ENCODE measurements around the gene CPSF4L.

The CPSF4L gene

DNA sequence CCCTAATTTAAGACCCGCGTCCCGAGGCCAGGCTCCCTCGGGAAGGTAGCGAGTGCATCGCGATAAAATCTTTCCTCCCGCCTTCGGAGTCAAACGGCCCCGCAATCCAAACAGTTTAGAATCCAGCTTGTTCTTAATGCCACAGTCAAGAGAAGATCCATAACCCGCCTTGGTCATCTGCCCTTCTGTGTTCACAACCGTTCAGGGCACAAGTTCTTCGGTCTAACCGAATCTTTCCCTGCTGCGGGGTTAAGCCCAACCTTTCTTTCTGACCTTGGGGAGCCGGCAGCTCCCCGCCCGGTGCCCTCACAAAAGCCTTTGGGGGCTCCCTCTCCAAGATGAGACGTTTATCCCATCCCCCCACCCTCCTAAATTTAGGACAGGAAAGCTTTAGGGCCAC lies 30.3 kb downstream of the CPSF4L start:
- DNase-seq, result no peak

DNA sequence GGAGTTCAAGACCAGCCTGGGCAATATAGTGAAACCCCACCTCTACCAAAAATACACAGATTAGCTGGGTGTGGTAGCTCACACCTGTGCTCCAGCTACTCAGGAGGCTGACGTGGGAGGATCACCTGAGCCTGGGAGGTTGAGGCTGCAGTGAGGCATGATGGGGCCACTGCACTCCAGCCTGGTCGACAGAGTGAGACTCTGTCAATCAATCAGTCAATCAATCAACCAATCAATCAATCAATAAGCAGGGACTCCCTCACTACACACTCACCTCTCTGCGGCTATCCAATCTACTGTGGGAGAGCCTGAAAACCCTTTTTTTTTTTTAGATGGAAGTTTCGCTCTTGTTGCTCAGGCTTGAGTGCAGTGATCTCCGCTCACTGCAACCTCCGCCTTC lies 31.6 kb downstream of the CPSF4L start:
- no peak for DNase-seq

DNA sequence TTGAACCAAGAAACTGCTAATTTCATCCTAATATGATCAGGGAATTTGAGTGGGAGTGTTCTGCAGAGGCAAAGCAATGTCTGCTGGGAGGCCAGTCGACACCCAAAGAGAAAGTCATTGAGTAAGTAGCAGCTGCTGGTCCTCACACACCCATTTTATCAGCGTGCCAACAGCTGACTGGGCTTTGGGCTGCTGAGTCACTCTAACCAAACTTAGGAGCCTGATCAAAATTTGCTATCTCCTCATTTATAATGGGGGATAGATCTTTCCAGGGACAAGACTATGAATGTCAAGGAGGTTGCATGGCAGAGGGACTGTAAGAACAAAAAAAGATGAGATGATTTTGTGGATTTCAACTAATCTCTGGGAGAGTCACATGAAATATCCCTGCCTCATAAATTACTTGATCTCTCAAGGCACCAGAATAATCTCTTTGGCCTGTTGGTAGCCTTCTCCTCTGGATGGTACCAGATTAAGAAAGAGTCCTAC lies 32.9 kb downstream of the CPSF4L start:
- DNase-seq, result no peak

DNA sequence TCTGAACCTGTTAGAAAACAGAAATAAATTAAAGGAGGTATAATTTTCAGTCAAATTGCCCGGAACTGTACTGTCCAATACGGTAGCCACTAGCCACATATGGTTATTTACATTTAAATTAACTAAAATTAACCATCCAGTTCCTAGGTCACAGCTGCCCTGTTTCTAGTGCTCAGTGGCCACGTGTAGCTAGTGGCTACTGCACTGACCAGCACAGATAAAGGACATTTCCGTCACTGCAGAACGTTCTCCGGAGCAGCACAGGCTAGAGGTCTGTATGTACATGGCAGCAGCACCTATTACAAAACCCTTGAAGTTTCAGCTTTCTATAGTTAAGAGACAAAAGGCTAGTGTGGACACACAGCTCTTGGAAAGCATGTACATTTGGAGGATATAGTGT lies 33.7 kb downstream of the CPSF4L start:
- DNase-seq, result no peak

DNA sequence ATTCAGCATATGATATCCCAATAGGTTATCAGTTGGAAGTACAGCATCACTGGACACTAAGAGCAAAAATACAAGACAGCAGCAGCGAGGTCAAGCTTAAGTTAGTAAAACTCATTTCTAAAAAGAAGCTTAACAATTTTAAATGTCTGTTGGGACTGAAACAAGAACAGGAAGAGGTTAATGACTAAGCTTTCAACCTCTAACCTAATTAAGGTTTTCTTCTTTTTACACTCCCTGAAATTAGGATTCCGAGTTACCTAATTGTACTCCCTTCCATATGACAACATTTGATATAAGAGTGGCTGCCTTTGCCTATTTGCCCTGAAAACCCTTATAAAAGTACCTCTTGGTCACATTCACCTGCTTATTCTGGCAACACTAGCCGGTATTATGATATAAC lies 34.3 kb downstream of the CPSF4L start:
- DNase-seq, result no peak

DNA sequence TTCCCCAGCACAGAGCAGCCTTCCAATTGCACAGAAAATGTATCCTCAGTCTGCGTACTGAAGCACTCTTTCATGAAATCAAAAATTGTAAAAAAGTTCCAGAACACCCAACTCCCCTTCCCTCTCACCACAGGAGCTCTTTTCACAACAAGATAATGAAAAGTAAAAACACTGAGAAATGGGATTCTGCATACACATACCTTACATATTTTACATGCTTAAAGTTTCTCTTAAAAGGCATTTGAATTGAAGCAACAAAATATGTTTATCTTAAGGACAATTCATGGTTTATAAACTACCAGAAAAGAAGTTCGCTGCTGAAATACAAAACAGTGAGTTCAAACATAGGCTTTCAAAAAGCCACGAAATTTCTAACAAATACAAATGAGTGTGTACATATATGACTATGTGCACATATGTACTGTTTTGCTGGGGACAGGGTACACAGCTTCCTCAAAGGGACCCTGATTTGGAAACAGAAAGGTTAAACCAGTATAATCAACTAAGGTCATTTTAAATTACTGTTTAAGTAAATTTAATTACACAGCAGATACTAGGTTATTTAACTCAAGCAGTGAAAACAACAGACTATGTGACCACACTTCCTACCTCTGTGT lies 35.0 kb downstream of the CPSF4L start:
- no peak for DNase-seq

DNA sequence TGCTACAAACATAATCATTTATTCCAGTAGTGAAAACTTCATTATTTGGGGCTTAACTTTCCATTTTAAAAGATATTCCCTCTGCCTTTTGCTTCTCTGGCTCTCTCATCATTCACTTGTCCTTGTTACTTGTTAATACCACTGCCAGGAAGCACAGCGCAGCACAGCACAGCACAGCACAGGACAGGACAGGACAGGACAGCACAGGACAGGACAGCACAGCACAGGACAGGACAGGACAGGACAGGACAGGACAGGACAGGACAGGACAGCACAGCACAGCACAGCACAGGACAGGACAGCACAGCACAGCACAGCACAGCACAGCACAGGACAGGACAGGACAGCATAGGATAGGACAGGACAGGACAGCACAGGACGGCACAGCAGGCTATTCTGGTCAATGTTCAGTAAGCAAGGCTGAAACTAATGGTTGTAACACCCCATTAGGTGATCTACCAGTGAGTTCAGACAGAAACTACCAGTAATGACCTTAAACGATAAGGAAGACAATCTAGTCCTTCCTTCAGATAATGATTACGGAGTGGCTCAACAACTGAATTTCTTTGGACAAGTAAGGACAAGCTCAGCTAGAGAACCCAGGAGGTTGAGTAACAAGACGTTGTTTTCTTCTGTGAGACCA lies 36.9 kb downstream of the CPSF4L start:
- no peak for DNase-seq

DNA sequence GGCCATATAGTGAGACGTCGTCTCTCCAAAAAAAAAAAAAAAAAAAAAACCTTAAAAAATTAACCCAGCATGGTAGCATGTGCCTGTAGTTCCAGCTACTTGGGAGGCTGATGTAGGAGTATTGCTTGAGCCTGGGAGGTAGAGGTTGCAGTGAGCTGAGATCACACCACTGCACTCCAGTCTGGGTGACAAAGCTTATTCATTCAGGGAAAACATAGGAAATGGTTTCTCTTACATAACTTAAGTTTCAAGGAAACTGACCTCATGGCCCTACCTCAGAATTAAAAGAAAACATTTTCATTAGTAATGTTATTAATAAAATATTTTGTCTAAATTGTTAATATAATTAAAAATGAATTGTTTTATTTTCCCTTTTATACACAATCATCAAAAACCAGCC lies 37.4 kb downstream of the CPSF4L start:
- no peak for DNase-seq

DNA sequence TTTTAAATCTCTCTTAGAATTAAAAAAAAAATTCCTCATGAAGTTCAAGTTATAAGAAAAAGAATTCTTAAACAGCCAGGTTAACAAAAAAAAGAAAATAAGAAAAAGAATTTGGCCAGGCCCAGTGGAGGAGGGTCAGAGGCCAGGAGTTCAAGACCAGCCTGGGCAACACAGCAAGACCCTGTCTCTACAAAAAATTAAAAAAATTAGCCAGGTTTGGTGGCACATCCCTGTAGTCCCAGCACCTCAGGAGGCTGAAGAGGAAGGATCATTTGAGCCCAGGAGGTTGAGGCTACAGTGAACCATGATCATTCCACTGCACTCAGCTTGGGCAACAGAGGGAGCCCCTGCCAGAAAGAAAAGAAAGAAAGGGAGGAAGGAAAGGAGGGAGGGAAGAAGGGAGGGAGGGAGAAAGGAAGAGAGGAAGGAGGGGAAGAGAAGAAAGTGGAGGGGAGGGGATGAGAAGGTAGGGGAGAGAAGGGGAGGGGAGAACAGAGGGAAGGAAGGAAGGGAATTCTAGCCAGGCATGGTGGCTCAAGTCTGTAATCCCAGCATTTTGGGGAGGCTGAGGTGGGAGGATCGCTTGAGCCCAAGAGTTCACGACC lies 38.0 kb downstream of the CPSF4L start:
- DNase-seq, result no peak

DNA sequence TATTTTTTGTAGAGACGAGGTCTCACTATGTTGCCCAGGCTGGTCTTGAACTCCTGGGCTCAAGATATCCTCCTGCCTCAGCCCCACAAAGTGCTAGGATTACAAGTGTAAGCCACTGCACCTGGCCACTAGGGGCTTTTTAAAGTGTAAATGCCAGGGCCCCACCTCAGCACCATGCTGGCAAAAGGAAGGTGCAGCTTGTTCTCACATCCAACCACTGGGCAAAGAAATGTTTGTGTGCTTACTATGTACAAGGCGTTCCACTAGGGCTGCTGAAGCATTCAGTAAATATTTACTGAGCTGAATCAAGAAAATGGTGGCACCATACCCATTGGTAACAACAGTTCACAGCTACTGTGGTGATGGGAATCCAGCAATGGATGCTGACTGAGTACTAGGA lies 46.2 kb downstream of the CPSF4L start:
- no peak for DNase-seq

DNA sequence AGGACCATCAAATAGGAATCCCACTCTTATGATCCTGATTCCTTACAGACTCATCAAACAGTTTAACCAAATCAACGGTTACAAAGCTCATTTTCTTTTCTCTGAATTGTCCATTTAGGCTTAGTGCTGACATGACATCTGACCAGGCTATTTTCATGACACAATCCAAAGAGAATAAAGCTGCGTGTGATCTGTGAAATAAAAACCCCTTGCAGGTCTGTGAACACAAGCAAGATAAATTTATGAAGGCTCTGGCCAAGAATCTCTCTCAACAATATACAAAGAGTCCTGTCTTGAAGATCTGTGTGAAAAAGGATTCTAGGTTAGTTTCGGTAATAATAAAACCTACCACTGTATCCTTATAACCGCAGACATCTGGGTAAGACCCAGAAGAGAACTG lies 46.8 kb downstream of the CPSF4L start:
- no peak for DNase-seq

DNA sequence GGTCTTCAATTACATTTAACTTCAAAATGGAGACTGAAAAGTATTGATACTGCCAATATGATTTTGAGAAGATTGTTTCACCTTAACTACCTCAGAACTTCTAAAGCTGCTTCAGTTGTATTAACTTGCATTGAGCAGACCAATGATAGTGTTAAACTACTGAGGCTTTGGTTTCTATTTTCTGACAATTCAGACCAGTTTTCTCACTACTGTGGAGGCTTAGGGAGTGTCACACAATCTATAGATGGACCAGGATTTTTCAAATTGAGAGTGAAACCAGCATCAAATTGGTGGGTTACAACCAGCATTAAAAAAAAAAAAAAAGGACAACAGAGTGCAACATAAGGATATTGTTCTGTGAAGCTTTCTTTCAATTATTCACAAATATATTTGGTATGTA lies 47.7 kb downstream of the CPSF4L start:
- DNase-seq, result no peak

DNA sequence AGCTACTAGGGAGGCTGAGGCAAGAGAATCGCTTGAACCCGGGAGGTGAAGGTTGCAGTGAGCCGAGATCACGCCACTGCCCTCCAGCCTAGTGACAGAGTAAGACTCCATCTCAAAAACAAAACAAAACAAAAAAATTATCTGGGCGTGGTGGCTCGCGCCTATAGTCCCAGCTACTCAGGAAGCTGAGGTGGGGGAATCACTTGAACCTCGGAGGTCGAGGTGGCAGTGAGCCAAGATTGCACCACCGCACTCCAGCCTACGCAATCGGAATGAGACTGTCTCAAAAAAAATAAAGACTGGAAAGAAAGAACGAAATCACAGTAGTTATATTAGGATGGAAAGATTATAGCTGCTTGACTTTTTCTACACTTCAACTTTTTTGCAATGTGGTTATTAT lies 49.9 kb downstream of the CPSF4L start:
- no peak for DNase-seq

DNA sequence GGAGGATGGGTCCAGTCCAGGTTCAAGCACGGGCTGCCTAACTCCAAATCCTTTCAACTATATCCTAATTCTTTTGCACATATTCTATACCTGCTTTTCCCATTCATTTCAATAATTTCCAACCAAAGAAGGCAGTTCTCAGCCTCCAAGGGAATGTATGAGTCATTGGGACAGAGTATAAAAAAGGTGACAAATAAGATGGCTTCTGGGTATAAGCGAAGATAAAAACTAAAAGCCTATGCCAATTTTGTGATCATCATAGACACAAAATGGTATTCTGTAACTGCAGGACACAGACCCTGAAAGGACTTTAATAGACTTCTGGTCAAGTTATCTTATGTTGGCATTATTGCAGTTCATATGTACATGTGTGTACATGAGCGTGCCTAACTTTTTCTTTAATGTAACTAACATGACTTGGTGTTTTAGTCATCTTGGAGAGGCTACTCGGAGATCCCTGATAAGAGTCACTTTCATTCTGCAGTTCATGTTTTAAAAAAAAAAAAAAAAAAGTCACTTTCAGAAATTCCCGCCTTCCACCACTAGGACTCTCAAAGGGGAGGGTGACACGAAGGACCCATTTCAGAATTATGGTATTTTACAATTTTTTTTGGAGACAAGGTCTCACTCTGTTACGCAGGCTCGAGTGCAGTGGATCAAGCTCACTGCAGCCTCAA lies 51.5 kb downstream of the CPSF4L start:
- no peak for DNase-seq

DNA sequence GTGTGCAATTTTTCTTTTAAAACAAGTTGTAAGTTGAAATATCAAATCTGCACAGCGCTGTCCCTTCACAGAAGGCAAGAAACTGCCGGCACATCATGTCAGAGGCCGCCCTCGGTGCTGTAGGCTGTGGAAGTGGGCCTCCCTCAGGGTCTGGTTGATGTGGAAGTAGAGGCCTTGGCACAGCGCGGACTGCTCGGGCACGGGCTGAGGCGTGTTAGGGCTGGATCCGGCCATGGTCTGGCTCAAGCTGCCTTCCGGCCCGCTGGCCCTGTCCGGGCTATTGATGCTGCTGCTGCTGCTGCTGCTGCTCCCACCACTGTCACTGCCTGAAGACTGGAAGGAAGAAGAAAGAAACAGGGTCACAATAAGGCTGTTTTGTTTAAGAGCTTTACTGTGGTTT lies 52.2 kb downstream of the CPSF4L start:
- DNase-seq, result no peak

DNA sequence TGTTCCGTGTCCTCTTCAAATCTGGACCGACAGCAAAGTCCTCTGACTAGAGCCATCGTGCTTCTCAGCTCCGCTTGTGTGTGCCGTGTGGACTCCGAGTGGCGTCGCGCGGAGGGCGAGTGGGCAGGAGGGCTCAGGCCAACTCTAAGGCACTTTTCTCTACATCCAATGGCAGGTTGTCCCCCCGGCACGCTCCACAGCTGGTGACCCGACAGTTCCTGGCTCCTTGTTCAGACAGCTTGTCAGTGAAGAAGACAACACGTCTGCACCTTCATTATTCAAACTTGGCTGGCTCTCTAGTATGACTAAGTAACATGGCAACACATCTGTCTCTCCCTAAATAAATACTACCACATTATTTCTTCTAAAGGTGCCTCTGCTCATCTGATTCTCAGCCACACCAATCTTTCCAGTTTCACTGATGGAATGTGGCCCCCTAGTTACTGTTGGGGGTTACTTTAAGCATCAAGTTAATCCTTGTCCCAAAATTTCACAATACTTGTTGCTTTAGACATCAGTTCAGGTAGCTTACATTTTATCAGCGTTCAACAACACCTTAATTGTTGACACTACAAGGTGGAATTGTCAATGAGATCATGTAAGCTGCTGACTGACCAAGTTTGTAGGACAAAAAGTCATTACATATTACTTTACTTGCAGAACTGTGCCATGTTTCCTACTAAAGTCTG lies 53.4 kb downstream of the CPSF4L start:
- DNase-seq, result no peak

DNA sequence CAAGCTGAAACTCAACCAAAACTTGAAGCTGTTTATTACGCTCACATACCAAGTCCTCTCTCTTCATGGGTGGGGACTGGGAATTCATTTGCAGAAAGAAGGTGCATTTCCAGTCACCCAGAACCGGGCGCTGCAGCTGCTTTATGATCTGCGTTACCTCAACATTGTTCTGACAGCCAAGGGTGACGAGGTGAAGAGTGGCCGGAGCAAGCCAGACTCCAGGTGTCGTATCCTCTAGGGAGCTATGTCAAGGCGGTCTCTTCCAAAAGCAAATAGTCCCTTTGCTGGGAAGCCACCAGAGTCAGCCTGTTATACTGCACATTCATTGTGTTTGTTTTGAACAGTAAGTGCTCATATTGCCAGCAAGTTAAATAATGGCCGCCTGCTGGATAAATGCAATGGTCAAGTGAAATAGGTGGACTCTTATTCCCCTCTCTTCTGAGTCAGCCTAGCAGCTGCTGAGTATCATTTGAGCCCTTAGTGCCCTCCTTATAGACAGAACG lies 56.2 kb downstream of the CPSF4L start:
- no peak for DNase-seq

DNA sequence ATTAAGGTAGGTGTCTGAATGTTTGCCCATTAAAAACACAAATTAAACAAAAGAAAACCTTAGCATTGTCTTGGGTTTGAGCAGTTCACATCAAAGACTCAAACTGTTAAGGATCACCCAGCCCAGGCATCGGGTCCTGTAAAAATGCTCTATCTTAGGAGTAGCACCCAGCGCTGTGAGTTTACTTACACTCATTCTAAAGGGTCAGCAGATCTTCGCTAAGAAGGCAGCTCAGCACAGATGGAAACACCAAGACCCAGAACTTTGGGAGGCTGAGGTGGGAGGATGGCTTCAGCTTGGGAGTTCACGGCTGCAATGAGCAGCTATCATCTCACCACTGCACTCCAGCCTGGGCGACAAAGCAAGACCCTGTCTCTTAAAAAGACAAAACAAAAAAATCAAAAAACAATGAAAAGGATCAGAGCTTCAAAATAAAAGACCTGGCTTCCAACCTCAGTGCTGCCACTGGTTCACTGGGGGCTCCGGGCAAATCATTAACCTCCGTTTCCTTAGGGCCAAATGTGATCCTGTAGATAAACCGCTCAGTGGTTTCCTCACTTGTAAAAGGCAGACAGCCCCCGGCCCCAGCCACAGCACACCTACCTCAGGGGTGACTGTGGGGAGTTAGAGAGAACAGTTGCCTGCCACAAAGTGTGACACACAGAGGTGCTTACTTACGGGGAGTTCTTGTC lies 57.7 kb downstream of the CPSF4L start:
- DNase-seq, result no peak

DNA sequence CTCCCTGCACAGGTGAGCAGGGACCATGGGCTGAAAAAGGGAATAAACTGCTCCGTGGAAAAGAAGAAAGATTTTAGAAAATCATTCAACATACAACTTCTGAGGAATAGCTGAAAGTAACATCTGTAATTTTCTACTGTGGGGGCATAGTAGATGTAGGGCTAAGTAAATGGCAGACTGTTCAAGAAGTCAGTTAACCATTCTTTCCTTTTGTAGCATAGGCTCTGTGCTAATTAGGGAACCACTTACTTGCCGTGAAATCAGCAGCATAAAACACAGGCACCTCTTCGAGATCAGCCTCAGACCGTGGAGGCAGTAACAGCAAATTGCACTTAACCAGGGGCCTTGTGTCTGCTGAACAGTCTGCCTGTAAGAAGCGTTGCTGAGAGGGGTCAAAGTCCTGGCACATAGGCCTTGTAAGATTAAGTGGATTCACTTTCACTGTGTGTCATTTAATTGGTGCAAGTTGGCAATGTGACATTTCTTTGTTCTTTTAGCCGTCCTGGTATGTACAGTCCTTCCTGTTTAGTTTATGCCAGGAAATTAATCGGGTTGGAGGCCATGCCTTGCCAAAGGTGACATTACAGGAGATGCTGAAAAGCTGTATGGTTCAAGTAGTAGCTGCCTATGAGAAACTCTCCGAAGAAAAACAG lies 58.4 kb downstream of the CPSF4L start:
- DNase-seq, result no peak

DNA sequence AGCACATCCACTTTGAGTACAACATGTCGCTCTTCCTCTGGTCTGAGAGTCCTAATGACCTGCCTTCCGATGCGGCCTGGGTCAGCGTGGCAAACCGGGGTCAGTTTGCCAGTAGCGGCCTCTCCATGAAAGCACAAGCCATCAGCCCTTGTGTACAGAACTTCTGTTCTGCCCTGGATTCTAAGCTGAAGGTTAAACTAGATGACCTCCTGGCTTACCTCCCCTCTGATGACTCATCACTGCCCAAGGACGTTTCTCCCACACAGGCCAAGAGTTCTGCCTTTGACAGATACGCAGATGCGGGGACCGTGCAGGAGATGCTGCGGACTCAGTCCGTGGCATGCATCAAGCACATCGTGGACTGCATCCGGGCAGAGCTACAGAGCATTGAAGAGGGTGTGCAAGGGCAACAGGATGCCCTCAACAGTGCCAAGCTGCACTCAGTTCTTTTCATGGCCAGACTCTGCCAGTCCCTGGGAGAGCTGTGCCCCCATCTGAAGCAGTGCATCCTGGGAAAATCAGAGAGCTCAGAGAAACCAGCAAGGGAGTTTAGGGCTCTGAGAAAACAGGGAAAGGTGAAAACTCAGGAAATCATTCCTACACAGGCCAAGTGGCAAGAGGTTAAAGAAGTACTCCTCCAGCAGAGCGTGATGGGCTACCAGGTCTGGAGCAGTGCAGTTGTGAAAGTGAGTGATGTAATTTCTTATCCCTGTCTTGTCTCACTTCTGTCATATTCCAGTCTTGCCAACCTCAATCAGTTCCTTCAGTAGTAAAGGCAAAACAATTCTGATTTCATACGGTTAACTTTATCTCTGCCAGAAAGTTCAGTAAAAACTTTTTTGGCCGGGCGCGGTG lies 60.2 kb downstream of the CPSF4L start:
- no peak for DNase-seq

DNA sequence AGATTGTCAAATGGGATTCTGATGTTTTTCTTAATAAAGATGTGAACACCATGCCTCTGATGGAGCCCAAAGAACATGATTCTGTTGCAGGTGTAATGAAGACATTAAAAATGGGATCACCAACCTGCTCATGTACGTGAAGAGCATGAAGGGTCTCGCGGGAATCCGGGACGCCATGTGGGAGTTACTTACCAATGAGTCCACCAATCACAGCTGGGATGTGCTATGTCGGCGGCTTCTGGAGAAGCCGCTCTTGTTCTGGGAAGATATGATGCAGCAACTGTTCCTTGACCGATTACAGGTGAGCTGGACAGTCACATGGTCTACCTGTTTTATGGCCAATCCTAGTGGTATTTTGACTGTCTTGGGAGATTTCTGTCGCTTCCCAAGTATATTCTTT lies 61.2 kb downstream of the CPSF4L start:
- DNase-seq, result no peak
